K562 (cell line): ENCODE results near the gene LITAF. TPM values are rescaled to one million over a fixed set of nuclear protein-coding genes. Genes with fewer than 3 reads are reported as not detected.

Source experiments
- ATF1 ChIP-seq, 2 experiments: fragments of 450-650 bp in 1 of 2; IDR thresholded peaks; 2 replicates each; pipeline ENCODE4 v1.6.1; 2016; ENCODE audit warnings: missing compliant biosample characterization in 1 of 2, missing genetic modification characterization in 1 of 2
- CC2D1A ChIP-seq: fragments of 450-650 bp; IDR thresholded peaks from 2 replicates; pipeline ENCODE4 v1.6.1; 2017; ENCODE audit warnings: mild to moderate bottlenecking
- CHAMP1 ChIP-seq: fragments of 450-650 bp; IDR thresholded peaks from 2 replicates; pipeline ENCODE4 v1.6.1; 2016; ENCODE audit warnings: mild to moderate bottlenecking
- FOS ChIP-seq: IDR thresholded peaks from 3 replicates; pipeline ENCODE4 v1.6.1; 2011; ENCODE audit not compliant: insufficient read length; ENCODE audit errors: extremely low read depth
- GABPA ChIP-seq: fragments of 200-800 bp; sonication (Bioruptor generic); conservative IDR thresholded peaks from 2 replicates; pipeline ENCODE4 v1.6.1; 2016; ENCODE audit warnings: low read depth, missing genetic modification characterization, missing compliant biosample characterization
- HMGN3 ChIP-seq: IDR thresholded peaks from 2 replicates; pipeline ENCODE4 v1.6.1; 2011; ENCODE audit warnings: borderline replicate concordance, low read depth, mild to moderate bottlenecking, mixed read lengths, low read length; ENCODE audit not compliant: insufficient read length; ENCODE audit errors: extremely low read depth
- JUN ChIP-seq, 2 experiments: sonication (generic) in 1 of 2; formaldehyde crosslinking in 1 of 2; IDR thresholded peaks; 2 replicates each; pipeline versions ENCODE4 v1.6.1 to v1.8.0; 2012 to 2022; ENCODE audit warnings: borderline replicate concordance in 2 of 2, mild to moderate bottlenecking in 2 of 2, improper control_type of control experiment in 1 of 2, low read depth in 1 of 2, low read length in 1 of 2, missing genetic modification reagents in 1 of 2
- KDM2B ChIP-seq: fragments of 250-450 bp; sonication (Bioruptor Pico); IDR thresholded peaks from 2 replicates; pipeline ENCODE4 v1.8.0; 2021; ENCODE audit warnings: mild to moderate bottlenecking, moderate library complexity
- KDM4B ChIP-seq, 2 experiments: fragments of 450-650 bp in 1 of 2; sonication (generic) in 1 of 2; IDR thresholded peaks; 2 replicates each; pipeline ENCODE4 v1.6.1; 2016 to 2017; ENCODE audit warnings: borderline replicate concordance in 2 of 2, antibody characterized with exemption in 1 of 2, low read depth in 1 of 2, mild to moderate bottlenecking in 1 of 2
- KLF6 ChIP-seq: fragments of 250-450 bp; sonication (Bioruptor Pico); IDR thresholded peaks from 2 replicates; pipeline ENCODE4 v1.4.0; 2020; ENCODE audit warnings: mild to moderate bottlenecking, moderate library complexity, borderline replicate concordance
- MAFG ChIP-seq: fragments of 450-650 bp; conservative IDR thresholded peaks from 2 replicates; pipeline ENCODE4 v1.6.1; 2016; ENCODE audit warnings: missing genetic modification characterization, missing compliant biosample characterization
- SIRT6 ChIP-seq: IDR thresholded peaks from one replicate; pipeline ENCODE4 v1.6.1; 2012; ENCODE audit warnings: low read depth, mild to moderate bottlenecking, control low read depth, inconsistent platforms, low read length, moderate library complexity
- SMAD4 ChIP-seq: fragments of 250-450 bp; sonication (Bioruptor Pico); conservative IDR thresholded peaks from 2 replicates; pipeline ENCODE4 v1.8.0; 2021; ENCODE audit warnings: inconsistent platforms, mild to moderate bottlenecking, moderate library complexity
- SMARCA4 ChIP-seq: fragments of 450-650 bp; IDR thresholded peaks from 2 replicates; pipeline ENCODE4 v1.6.1; 2016
- SMARCE1 ChIP-seq: fragments of 450-650 bp; IDR thresholded peaks from 2 replicates; pipeline ENCODE4 v1.7.1; 2016; ENCODE audit warnings: mild to moderate bottlenecking
- TAL1 ChIP-seq: fragments of 450-650 bp; IDR thresholded peaks from 2 replicates; pipeline ENCODE4 v1.6.1; 2016; ENCODE audit warnings: mild to moderate bottlenecking
- TEAD4 ChIP-seq, 2 experiments: sonication (generic) in 1 of 2; formaldehyde crosslinking in 1 of 2; IDR thresholded peaks; 2 replicates each; pipeline versions ENCODE4 v1.6.1 to v1.8.0; 2012 to 2022; ENCODE audit warnings: borderline replicate concordance in 1 of 2, inconsistent platforms in 1 of 2, low read length in 1 of 2, mild to moderate bottlenecking in 1 of 2, missing genetic modification reagents in 1 of 2
- VEZF1 ChIP-seq: fragments of 200-800 bp; sonication (Bioruptor generic); IDR thresholded peaks from 2 replicates; pipeline ENCODE4 v1.6.1; 2017; ENCODE audit warnings: missing genetic modification characterization, missing compliant biosample characterization
- ZBTB26 ChIP-seq: fragments of 450-650 bp; formaldehyde crosslinking; IDR thresholded peaks from 2 replicates; pipeline ENCODE4 v1.4.0; 2022; ENCODE audit warnings: missing genetic modification characterization
- ZEB2 ChIP-seq: fragments of 450-650 bp; IDR thresholded peaks from 2 replicates; pipeline ENCODE4 v1.6.1; 2016
- ZNF121 ChIP-seq: sonication (generic); formaldehyde crosslinking; conservative IDR thresholded peaks from 2 replicates; pipeline ENCODE4 v1.8.0; 2022; ENCODE audit warnings: missing genetic modification reagents
- ZNF174 ChIP-seq: fragments of 250-450 bp; sonication (Bioruptor Pico); IDR thresholded peaks from 2 replicates; pipeline ENCODE4 v1.4.0; 2020; ENCODE audit warnings: mild to moderate bottlenecking
- ZNF232 ChIP-seq: sonication (generic); formaldehyde crosslinking; IDR thresholded peaks from 2 replicates; pipeline ENCODE4 v1.8.0; 2022; ENCODE audit warnings: mild to moderate bottlenecking, missing genetic modification reagents
- ZNF780A ChIP-seq: fragments of 250-450 bp; sonication (Bioruptor Pico); IDR thresholded peaks from 2 replicates; pipeline ENCODE4 v1.5.0; 2021; ENCODE audit warnings: mild to moderate bottlenecking
- polyA plus RNA-seq, 8 experiments: library from polyadenylated mRNA; depleted of rRNA in 4 of 8; stranded (reverse) in 5 of 8; unstranded in 3 of 8; fragments of >200 nt; fragmentation: Nextera tagmentation in 2 of 8; fragmentation: Illumina TruSeq in 1 of 8; extraction: Ambion mirVana in 2 of 8; extraction: Trizol in 1 of 8; gene quantifications; 2 replicates each; pipeline versions ENCODE4 v1.2.1 to v1.2.3, GENCODE V29; 2011 to 2014; ENCODE audit warnings: inconsistent platforms in 1 of 8, missing spikeins in 1 of 8
- total RNA-seq, 7 experiments: library from RNA; depleted of rRNA in 6 of 7; stranded (reverse); fragments of >200 nt in 6 of 7; fragmentation: Illumina TruSeq in 2 of 7; extraction: Trizol in 2 of 7; gene quantifications; 2 replicates each; pipeline versions ENCODE4 v1.2.1 to v1.2.3, GENCODE V29; 2011 to 2021; ENCODE audit warnings: low replicate concordance in 1 of 7

LITAF gene
- total and polyA plus RNA-seq, 9 of the 15 experiments (the other 6 are each of a cell fraction or from before 2014, with no cell fraction given) = 4.1 to 17.8 (median 11.9) TPM

- no peak for TF ChIP-seq ZBTB26 (CRISPR knock-in tag)
- TF ChIP-seq ZNF121 = peak; percentile 46; the same call in 1 of the 2 replicates
- TF ChIP-seq ZNF232 (CRISPR knock-in tag) = no peak
- no peak for TF ChIP-seq HMGN3
- no peak for TF ChIP-seq SMAD4 (CRISPR knock-in tag)
- no peak for TF ChIP-seq SIRT6
- 0 out of 2 replicates have a peak, but pooled peaks have one; percentile 13 for TF ChIP-seq VEZF1 (CRISPR knock-in tag)
- no peak for TF ChIP-seq GABPA (tag)
- peak; percentile 83 for TF ChIP-seq SMARCE1
- peak; percentile 59; the same call in 1 of the 2 replicates for TF ChIP-seq ZEB2
- TF ChIP-seq SMARCA4 = peak; percentile 87
- TF ChIP-seq CC2D1A = no peak
- no peak for TF ChIP-seq KDM2B (CRISPR knock-in tag)
- no peak for TF ChIP-seq TAL1
- no peak for TF ChIP-seq KLF6 (CRISPR knock-in tag)
- TF ChIP-seq FOS = peak; percentile 76
- peak; percentile 93 for TF ChIP-seq JUN (IDR thresholded peaks at IDR 0.05; ENCODE audit: borderline replicate concordance, low read depth, low read length)
- no peak for TF ChIP-seq JUN (CRISPR knock-in tag; IDR thresholded peaks at IDR 0.05; ENCODE audit: borderline replicate concordance)
- no peak for TF ChIP-seq ATF1 (CRISPR knock-in tag; IDR thresholded peaks at IDR 0.05)
- TF ChIP-seq ATF1 (tag; IDR thresholded peaks at IDR 0.05) = peak; percentile 81
- no peak for TF ChIP-seq ZNF174 (CRISPR knock-in tag)
- TF ChIP-seq ZNF780A (CRISPR knock-in tag) = no peak
- TF ChIP-seq KDM4B (IDR thresholded peaks at IDR 0.05; ENCODE audit: borderline replicate concordance in 2 of 2, low read depth in 1 of 2) = no peak
- 0 out of 2 replicates have a peak, but pooled peaks have one; percentile 44 for TF ChIP-seq TEAD4 (IDR thresholded peaks at IDR 0.05; ENCODE audit: low read length)
- no peak for TF ChIP-seq TEAD4 (CRISPR knock-in tag; IDR thresholded peaks at IDR 0.05; ENCODE audit: borderline replicate concordance)
- no peak for TF ChIP-seq CHAMP1
- TF ChIP-seq MAFG (tag) = no peak
Measured at GRCh38 chr16:11615748-11616447, 29.2 kb upstream of the LITAF start (continued).
